ENCODE results near the gene PRTG. TPM values are rescaled to one million over a fixed set of nuclear protein-coding genes. Genes with fewer than 3 reads are reported as not detected.
"Not testable (repeated sequence)": the region's sequence is repeated elsewhere in the genome, so short reads cannot be mapped to it uniquely, and the experiment has no call there.

Gene PRTG
- total RNA-seq, 4 donors from 2014 or later, result 0.05 to 2.0 (median 0.65) TPM

DNA sequence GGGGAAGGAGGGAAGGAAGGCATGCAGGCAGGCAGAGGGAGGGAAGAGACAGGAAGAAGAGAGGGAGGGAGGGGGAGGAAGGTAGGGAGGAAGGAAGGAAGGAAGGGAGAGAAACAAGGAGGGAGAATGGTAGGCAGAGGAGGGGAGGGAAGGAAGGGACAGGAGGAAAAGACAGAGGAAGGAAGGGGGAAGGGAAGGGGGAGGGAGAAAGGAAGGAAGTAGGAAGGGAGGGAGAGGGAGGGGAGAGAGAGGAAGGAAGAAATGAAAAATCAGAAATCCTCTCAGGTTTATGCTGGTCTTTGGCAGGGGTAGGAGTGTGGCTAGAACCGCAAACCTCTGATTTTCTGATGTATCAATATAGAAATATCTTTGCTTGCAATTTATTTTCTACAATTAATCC lies 4.2 kb downstream of the PRTG start:
- Histone ChIP-seq H3K9me3 (no peaks in the 10 kb centered on the region), H3K36me3 (no peaks in the 10 kb centered on the region), H3K4me3 (no peak overlapping the region), H3K27ac (no peak overlapping the region), H3K27me3 (no peaks in the 10 kb centered on the region), H3K4me1 (peaks cover 0 to 14% of the 10 kb centered on the region in 2 donors)
- DNase-seq (no peak), ATAC-seq (no peak)
- in situ Hi-C loops (cut with MboI; ENCODE audit: low sequenced_read_pairs in 4 of 4), result no loop called here
- TF ChIP-seq POLR2A (IDR thresholded peaks at IDR 0.05), result no peak
- TF ChIP-seq, protein P1, sequence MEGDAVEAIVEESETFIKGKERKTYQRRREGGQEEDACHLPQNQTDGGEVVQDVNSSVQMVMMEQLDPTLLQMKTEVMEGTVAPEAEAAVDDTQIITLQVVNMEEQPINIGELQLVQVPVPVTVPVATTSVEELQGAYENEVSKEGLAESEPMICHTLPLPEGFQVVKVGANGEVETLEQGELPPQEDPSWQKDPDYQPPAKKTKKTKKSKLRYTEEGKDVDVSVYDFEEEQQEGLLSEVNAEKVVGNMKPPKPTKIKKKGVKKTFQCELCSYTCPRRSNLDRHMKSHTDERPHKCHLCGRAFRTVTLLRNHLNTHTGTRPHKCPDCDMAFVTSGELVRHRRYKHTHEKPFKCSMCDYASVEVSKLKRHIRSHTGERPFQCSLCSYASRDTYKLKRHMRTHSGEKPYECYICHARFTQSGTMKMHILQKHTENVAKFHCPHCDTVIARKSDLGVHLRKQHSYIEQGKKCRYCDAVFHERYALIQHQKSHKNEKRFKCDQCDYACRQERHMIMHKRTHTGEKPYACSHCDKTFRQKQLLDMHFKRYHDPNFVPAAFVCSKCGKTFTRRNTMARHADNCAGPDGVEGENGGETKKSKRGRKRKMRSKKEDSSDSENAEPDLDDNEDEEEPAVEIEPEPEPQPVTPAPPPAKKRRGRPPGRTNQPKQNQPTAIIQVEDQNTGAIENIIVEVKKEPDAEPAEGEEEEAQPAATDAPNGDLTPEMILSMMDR (IDR thresholded peaks at IDR 0.05 in 4 of 5, conservative IDR thresholded peaks at IDR 0.05 in 1 of 5), result no peak
- intact Hi-C loops (cut with DNase I; ENCODE audit: low total_unique reads), result no loop called here

DNA sequence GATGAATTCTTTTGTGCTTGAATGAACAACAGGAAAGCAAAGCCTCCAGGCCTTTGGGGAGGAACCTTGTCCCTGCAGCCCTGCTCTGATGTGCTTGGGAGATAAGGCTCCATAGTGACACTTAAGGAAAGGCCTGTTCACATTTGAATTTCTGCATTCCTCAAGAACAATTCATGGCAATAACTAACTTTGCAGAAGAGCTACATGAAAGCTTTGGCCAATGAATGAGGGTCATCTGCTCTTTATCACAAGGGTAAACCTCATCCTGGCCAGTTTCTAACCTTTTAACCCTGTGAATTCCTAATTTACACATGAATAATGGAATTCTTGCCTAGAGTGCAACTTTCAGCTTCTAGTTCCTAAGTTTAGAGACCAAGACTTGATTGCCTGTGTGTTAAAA lies 5.6 kb downstream of the PRTG start:
- ATAC-seq (no peak), DNase-seq (no peak)
- H3K4me3 ChIP-seq, result no peak overlapping the region
- H3K9me3 ChIP-seq, result no peaks in the 10 kb centered on the region
- H3K36me3 ChIP-seq, result no peaks in the 10 kb centered on the region
- no peak for TF ChIP-seq POLR2A (IDR thresholded peaks at IDR 0.05)
- TF ChIP-seq, protein P1 (IDR thresholded peaks at IDR 0.05 in 4 of 5, conservative IDR thresholded peaks at IDR 0.05 in 1 of 5), result no peak
- in situ Hi-C loops (cut with MboI; ENCODE audit: low sequenced_read_pairs in 4 of 4), result no loop called here
- peaks cover 0 to 11% of the 10 kb centered on the region in 2 donors for H3K4me1 ChIP-seq
- H3K27ac ChIP-seq, result no peak overlapping the region
- no peaks in the 10 kb centered on the region for H3K27me3 ChIP-seq
- intact Hi-C loops (cut with DNase I; ENCODE audit: low total_unique reads), result no loop called here

DNA sequence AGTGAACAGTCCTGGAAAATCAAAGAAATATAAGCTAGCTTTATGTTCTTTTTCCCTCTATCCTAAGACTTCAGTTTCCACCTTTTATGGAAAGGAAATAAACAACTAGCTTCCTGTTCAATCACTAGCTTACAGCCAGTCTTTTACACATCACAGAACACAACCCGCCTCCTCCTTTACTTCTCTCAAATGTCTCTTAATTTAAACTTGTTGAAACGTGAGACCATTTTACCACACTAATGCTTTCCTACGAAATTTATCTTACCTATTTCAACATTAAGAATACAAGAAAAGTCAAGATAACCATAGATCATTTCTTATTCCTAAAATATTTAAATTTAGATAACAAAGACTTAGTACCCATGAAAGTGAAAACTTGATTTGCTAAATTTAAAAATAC lies 6.2 kb downstream of the PRTG start:
- ATAC-seq (no peak), DNase-seq (no peak)
- Histone ChIP-seq H3K9me3 (no peaks in the 10 kb centered on the region), H3K36me3 (no peaks in the 10 kb centered on the region), H3K27ac (no peak overlapping the region), H3K27me3 (no peaks in the 10 kb centered on the region), H3K4me3 (no peak overlapping the region), H3K4me1 (peaks cover 0 to 8% of the 10 kb centered on the region in 2 donors)
- no peak for TF ChIP-seq POLR2A (IDR thresholded peaks at IDR 0.05)
- TF ChIP-seq, protein P1 (IDR thresholded peaks at IDR 0.05 in 4 of 5, conservative IDR thresholded peaks at IDR 0.05 in 1 of 5), result no peak
- in situ Hi-C loops (cut with MboI; ENCODE audit: low sequenced_read_pairs in 4 of 4) (no loop called here), intact Hi-C loops (cut with DNase I; ENCODE audit: low total_unique reads) (no loop called here)

DNA sequence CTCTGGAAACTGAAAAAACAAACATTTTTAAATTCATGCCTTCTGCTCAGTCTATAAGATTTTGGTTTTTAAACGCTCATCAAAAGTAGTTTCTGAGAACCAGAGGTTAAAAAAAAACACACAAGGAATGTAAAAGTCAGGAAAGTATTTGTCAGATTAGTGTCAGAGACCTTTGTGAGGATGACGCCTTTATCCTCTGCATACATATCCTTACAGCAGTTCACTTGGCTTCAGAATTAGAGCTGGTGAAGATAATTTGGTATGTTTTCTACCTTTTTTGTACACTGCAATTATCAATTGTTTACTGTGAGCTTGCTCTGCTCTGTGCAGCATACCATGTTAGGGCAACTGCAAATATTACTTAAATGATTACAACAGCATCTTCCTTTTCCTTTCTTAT lies 8.3 kb downstream of the PRTG start:
- in situ Hi-C loops (cut with MboI; ENCODE audit: low sequenced_read_pairs in 4 of 4), result no loop called here
- no peak for DNase-seq
- H3K27me3 ChIP-seq, result no peaks in the 10 kb centered on the region
- H3K27ac ChIP-seq, result no peak overlapping the region
- H3K36me3 ChIP-seq, result no peaks in the 10 kb centered on the region
- TF ChIP-seq, protein P1 (IDR thresholded peaks at IDR 0.05 in 4 of 5, conservative IDR thresholded peaks at IDR 0.05 in 1 of 5), result no peak
- no peak for TF ChIP-seq POLR2A (IDR thresholded peaks at IDR 0.05)
- intact Hi-C loops (cut with DNase I; ENCODE audit: low total_unique reads), result no loop called here
- no peak for ATAC-seq
- H3K4me1 ChIP-seq, result no peaks in the 10 kb centered on the region
- H3K9me3 ChIP-seq, result no peaks in the 10 kb centered on the region
- H3K4me3 ChIP-seq, result no peak overlapping the region

DNA sequence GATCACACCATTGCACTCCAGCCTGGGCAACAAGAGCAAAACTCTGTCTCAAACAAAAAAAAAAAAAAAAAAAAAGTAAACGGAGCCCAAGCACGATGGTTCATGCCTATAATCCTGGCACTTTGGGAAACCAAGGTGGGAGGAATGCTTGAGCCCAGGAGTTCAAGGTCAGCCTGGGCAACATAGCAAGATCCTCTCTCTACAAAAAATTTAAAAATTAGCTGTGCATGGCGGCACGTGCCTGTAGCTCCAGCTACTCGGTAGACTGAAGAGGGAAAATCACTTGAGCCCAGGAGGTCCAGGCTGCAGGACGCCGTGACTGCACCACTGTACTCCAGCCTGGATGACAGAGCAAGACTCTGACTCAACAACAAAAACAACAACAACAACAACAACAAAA lies 9.5 kb downstream of the PRTG start:
- H3K27me3 ChIP-seq; H3K36me3 ChIP-seq; in situ Hi-C loops (cut with MboI; ENCODE audit: low sequenced_read_pairs in 4 of 4); ATAC-seq; H3K4me3 ChIP-seq; intact Hi-C loops (cut with DNase I; ENCODE audit: low total_unique reads); H3K9me3 ChIP-seq; H3K4me1 ChIP-seq; H3K27ac ChIP-seq; DNase-seq: not testable (repeated sequence)
